Measurements from ENCODE around the gene BEND5.
A peak's percentile ranks its signal among the peaks of the same experiment; 100 is the strongest.

The BEND5 gene

DNA sequence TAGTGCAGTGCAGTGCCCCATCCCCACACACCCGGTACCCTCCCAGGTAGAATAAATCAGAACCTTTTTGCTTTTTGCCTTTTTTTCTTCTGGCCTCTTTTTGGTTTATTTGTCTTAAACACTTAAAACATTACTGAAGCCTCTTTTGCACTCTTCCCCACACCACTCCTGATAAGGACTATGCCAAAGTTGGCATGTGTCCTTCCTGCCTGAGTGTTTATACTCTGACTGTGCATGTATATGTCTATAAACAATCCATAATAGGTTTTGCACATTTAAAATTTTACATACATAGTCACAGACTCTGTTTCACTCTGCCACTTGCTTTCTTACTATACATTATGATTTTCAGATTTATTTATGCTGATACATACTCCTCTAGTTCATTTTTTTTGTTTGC, 59.6 kb downstream of the BEND5 start:
- no peak for DNase-seq

DNA sequence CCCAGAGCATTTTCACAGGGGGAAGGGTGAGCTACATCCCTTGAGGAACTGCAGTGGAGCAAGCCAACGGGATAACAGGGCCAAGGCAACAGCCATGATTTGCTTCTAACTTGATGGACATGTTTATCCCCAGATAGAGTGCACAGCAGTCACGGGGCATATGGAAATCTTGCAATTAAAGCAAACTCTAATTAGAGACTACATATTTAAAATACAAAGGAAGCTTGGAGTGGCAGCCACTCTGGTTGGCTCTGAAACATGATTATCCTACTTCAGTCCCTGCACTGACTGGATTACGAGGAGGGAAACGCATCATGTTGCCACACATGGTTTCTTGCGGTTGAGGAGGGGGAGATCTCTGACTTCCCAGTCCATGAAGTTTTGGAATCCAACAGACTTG, 60.8 kb downstream of the BEND5 start:
- no peak for DNase-seq

DNA sequence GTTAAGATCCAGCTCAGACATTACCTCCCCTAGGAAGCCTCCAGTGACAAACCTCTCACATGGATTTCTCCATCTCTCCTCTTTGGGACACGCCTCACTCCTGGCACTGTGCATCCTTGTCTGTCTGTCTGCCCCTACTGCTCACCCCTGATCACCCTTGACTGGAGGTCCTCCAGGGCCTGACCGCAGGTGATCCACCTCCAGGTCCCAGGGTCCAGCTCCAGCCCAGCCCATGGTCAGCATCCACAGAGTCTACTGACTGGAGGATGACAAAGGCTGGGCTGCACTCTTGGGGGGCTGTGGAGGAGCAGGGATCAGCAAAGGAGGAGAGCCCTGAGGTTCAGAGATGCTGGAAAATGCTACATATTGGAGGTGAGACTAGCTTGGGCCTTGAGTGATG, 65.8 kb downstream of the BEND5 start:
- DNase-seq, result no peak

DNA sequence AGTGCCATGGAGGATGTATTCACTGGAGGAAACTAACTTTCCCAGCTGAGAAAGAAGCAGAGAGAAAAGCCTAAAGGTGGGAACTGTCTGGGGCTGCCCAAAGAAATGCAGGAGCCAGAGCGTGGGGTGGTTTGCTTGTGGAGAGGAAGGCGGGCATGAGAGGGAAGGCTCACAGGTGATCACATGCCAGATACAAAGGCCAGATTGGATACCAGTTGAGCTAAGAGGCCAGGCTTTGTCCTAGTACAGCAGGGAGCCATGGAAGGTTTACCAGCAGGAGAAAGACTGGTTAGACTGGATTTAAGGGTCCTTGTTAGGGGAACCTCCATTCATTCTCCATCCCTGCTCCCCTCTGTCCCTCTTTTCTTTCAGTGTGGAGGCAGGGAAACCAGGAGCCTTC, 66.4 kb downstream of the BEND5 start:
- no peak for DNase-seq

DNA sequence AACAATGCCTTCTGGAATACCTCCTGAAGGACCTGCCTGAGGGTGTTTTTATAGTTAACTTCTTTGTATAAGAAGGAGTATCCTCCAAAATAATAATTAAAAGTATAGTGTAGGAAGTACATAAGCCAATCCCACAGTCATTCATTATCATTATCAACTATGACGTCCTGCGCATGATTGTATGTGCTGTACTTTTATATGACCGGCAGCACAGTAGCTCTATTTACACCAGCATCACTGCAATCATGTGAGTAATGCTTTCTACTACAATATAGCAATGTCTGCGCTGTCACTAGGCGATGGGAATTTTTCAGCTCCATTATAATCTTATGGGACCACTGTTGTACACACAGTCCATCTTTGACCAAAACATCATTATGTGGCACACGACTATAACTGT, 72.0 kb downstream of the BEND5 start:
- DNase-seq, result no peak

DNA sequence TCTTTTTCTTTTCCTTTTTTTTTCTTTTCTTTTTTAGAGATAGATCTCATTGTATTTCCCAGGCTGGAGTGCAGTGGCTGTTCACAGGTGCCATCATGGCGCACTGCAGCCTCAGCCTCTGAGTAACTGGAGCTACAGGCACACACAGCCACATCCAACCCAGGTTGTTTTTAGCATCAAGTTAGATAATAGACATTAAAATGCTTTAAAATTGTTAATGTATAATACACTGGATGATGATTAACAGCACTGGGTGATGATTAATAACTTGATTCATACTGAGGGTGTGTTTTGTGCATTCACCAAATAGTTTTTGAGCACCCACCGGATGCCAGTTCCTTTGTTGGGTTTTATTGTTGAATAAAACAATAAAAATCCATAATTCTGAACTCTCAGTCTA, 75.2 kb downstream of the BEND5 start:
- no peak for DNase-seq

DNA sequence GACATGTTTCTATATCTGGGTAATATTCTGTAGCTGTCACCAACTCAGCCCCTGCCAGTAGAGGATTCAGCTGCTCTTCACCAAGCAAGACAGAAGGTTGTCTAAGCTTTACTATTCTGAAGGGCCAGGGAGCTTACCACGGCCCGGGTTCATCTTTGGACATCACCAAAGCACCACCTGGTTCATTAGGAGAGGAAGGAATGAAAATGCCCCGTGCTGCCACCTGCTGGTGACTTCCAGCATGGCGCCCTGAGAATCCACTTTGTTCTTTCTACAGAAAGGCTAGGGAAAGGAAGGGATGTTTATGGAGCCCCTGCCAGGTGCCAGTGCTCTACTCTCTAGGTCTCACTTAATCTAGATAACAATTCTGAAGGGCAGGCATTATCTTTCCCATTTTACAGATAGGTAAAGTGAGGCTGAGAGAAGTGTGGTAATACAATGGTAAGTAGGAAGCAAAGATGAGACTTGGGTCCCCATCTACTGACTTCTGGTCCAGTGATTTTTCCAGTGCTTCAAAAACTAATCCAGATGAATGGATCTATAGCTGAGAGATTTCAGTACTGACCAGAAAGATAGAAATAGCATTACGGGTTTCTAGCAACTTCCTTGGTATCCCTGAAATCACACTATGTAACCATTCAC, 79.5 kb downstream of the BEND5 start:
- peak; percentile 24 to 31 for DNase-seq

DNA sequence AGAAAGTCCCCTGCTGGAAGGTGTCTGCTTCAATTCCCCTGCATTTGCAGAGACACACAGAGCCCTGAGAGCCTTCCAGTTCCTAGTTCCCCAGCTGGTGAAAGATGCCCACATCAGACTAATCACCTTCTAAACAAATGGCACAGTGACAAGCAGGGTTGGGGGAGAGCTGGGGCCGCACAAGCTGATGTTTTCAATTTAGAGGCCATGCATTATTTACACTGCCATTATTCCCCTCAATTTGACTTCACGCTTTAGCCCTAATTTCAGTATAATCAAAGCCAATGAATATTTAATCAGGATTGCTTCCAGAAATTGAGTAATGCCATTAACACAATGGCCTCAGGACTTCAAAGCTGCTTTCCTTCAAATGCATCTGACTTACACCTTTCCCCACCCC, 81.5 kb downstream of the BEND5 start:
- DNase-seq, result no peak

DNA sequence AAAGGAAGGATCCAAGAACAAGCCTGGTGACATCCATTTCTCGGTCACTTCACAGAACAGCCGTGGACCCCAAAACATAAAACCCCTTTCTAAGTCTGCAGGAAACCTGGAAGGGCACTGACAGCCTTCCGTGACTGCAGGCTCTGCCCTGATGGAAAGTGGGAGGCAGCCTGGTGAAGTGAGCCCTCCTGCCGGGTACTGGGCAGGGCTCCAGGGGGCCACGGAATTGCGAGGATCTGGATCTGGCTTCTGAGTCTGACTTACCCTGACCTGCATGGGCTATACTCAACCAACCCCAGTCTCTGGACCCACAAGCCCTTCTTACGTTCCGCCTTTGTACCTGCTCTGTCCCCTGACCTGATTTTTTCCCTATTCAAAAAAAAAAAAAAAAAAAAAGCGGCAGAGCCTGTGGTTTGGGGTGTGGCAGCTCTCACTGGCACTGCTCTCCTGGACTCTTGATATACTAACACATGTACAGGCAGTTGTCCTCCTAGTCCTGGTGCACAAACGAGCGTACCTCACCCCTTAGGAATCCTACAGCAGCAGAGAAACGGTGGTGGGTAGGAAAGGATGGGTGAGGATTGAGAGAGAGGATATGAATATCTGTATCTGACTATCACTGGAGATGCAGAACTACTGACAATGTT, 82.9 kb downstream of the BEND5 start:
- DNase-seq, result no peak

DNA sequence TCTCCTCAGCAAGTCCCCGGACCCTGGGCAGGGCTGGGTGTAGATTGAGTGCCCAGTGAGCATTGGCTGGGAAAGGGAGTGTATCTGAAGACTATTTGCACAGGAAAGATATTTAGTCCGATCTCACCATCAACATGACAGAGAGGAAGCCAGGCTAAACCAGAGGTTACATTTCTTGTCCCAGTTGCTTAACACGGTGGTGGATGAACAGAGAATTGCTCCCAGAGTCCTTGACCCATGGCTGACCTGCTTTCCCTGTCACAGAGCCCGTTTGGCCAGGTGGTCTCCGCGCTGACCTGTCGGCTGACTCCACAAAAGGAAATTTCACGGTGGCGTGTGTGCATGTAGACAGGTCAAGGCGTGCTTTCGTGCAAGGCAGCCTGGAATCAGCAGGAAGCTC, 83.5 kb downstream of the BEND5 start:
- DNase-seq, result no peak

DNA sequence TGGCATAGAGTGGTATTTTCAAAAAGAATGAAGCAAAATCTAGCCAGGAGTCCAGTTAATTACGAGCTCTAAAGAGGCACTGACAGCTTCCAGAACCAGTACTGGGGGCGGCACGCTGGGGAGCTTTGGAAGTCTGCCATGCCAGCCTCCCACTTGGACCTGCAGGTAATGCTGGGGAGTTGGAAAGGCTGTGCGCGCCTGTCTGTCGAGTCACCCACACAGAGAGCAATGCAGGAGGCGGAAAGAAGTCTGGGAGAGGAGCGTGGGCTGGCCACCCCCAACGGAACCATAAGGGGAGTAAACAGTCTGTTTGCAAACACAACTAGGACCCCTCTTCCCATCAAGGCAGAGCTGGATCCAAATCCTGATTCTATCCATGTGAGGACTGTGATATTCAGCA, 84.5 kb downstream of the BEND5 start:
- DNase-seq, result no peak

DNA sequence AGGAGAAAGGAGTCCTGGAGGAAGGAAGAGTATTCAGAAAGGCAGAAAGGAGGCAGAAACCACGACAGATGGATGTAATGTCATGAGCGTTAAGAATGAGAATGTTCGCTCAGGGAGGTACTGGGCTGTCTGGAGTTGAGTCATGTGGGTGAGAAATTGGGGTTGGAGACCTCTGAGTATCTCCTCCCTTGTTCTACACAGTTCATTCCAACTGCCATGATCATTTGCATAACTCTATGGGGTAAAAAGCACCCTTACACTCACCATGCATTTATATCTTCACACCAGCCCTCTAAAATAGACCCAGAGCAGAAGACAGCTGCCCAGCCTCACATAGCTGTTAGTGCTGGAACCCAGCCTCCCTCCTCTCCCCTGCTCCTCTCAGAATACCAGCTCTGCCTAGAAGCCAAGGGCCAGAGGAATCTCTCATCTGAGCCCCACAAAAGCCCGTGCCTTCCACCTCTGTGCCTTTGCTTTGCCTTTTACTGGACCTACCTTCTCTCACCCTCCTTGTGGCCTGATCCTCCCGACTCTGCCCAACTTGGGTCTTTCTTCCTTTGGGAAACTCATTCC, 85.2 kb downstream of the BEND5 start:
- no peak for DNase-seq

DNA sequence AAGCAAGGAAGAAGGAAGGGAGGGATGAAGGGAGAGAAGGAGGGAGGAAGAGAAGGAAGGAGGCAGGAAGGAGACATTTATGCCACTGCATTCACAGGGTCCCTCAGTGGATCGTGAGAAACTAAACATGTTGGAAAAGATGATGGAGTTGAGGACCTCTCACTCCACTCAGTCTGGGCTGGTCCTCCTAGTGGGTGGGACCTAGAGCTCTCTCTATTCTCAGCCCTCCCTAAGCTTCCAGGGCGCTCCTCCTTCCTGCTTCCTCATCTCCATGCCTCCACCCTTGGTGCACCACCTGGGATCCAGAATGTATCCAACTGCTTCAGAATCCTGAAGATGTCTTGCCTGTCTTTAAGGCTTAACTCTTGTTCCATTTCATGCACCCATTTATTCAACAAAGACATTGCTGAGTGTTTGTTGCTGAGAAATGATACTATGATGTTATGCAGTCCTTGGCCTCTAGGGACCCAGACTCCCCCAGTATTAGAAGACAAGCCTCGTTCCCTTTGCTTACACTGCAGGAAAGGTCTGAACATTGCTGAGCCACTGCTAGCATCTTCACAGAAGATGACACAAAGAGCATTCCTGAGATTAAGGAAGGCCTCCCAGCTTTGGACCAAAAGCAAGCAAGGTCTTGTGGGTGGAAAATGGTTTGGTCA, 88.5 kb downstream of the BEND5 start:
- DNase-seq, result no peak

DNA sequence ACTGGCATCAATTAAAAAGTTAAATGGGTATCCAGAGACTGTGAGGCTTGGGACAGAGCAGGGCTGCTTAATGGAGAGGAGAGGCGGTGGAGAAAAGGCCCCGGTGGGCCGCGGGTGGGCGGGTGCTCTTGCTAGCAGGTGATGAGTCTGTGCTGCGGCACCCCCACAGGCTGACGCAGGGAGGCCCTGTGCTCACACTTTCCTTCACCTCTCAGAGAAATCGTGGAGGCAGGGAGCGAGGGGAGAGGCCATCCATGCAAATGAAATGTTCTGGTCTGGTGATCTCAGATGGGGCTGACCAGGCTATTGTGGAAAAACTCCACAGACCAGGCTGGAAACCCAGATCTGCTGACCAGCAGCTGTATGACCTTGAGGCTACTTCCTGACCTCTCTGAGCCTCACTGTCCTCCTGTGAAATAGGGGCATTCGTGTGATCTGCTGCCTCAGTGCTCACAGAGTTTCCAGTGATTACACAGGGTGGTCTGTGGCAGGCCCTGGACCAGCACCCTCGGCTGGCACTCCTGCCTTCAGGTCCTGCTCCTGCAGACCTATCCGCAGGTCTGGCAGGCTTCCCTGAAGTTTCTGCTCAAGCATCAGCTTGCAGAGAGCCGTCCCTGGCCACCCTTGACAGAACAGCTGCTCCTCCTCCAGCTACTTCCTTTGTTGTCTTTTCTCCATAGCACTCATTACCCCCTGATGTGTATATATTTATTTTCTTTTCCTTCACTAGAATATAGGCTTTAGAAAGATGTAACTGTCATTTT, 89.2 kb downstream of the BEND5 start:
- no peak for DNase-seq

DNA sequence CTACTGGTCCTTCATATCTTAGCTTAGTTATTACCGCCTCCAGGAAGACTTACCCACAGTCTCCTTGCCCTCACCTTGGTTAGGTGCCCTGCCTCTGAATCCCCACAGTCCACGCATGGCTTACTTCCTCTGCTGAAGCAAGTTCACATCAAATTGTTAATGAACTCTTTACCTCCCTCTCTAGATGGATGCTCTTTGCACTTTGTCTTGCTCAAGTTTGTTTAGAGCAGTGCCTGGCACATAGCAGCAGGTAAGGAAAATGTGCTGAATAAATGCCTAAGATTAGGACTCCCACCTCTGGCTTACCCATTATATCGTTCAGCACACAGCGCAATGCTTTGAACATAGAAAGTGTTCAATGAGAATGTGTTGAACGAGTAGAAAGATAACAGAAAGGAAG, 90.5 kb downstream of the BEND5 start:
- DNase-seq, result no peak

DNA sequence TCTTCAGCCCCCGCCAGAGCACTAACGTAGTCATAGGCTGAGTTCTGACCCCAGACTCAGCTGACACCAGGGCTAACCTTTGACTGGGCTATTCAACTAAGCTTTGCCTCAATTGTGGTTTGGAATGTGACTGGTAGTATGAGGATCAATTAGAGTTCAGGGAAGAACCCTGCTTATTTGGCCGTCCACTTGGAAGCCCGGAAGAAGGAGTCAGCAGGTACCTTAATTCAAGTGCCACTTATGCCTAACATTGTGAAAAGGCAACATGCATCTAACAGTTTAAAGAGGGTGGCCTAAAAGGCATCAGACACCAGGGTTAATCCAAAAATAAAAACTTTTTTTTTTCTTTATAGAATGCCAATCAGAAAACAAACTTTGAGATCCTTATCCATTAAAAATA, 92.3 kb downstream of the BEND5 start:
- no peak for DNase-seq

DNA sequence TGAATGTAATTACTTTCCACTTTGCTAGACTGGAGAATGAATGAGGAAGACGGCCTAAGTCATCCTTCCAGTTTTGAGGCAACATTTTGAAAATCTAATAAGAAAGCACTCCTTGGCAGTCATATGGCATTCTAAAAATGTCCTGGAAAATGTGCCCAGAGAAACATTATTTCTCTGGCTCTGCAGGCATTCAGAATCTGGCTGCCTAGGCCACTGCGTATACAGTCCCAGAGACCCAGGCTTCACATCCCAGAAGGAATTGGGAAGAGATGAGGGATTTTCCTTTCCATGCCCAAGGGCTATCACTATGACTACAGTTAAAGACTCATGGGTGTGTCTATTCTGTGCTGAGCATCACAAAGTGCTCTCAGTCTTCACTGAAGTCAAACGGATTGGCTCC, 92.9 kb downstream of the BEND5 start:
- no peak for DNase-seq

DNA sequence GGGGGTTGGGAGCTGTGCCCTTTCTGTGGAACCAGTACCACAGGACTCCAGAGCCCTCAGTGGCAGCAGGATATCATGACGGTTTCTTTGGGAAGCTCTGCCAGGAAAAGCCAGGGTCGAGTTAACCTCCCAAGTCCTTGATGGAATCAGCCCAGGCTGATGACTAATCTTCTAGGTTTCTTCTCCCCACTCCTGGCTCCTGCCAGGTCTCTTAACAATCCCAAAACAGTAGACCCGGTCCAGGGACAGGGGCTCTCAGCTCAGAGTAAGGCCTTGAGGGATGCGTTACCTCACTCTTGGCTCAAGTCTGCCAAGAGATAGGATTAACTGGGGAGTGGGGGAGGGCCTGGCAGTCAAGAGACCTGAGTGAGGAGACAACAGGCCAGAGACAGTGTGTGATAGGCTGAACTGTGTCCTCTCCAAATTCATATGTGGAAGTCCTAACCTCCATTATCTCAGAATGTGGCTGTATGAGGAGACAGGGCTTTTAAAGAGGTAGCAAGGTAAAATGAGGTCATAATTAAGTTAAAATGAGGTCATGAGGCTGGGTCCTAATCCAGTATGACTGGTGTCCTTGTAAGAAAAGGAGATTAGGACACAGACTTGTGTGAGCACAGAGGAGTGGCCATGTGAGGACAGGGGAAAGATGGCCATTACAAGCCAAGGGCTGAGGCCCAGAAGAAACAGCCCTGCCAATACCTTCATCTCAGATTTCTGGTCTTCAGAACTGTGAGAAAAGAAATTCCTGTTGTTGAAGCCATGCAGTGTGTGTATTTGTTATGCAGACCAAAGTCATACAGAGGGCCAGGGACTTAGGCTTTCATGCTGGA, 95.0 kb downstream of the BEND5 start:
- DNase-seq, result no peak

DNA sequence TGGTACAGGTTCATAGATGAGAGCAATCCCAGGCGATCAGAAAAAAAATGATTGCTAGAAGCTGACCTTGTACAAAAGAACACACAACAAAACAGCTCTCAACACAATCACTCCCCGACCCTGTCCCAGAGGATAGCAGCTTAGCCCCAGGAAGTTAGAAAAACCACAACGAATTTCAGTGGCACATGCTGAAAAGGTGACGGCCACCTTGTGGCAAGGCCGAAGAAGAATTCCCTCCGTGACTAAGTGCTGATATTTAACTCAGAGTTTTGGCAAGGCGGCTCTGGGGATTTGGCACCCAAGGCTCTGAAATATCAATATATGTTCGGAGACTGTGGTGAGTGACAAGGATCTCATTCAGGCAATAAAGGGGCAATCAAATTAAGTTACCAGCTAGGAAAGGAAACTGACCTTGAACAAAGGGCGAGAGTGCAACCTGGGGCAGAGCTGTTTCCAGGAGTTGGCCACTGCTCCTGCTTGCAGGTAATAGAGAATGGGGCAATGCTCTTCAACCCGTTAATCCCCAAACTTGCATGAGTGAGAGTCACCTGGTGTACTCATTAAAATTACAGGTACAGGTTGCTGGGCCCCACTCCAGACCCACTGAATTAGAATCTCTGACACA, 96.2 kb downstream of the BEND5 start:
- DNase-seq, result no peak

DNA sequence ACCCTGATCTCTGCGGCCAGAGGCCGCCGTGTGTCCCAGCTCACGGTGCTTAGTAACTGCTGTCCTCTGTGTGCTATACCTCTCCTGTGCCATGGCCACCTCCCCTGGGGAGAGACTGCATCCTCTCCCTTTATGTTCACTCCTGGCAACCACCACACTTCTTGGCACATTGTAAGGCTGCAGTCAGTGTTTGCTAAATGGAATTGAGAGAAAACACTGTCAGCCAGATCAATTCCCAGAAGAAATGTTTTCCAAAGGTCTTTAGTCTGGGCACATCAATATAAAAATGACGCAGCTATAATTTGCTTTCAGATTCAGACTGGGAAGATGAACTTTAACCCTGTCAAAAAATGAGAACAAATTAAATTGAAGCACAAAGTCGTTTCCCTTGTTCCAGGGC, 96.8 kb downstream of the BEND5 start:
- DNase-seq, result no peak

DNA sequence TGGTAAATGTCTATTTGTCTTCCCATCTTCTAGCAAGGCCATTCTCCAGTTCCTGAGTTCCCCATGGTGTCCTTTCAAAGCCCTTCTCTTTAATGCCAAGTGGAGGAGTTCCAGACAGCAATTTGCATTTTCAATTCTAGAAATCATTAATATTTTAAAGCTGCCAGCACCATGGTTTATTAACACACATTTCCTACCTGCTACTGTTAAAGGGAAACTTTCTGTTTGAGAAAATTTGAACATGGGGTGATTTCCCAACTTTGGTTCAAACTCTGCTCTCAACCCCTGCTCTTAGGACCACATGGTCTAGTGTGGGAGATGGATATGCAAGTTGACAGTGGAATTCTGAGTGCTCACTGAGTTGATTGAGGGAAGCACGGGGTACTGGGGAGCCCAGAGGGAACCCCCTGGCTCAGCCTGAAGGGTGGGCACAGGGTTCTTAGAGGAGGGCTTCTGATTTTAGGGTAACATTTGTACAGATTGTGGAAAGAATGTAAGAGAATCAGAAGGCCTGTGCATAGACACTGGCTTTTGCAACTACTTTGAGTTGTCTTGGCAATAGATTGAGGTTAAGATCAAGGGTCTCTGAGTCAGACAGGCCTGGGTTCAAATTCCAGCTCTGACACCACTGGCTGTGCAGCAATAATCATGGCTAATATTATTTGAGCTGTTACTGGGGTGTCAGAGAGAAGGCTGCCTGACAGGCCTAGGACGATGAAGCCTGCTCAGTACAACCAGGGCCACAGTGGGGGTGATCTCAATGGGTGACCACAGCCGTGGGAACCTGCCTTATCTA, 97.8 kb downstream of the BEND5 start:
- no peak for DNase-seq
